Measurements from ENCODE around the gene SMIM29. TPM values are rescaled to one million over a fixed set of nuclear protein-coding genes. Genes with fewer than 3 reads are reported as not detected.
A peak's percentile ranks its signal among the peaks of the same experiment; 100 is the strongest.

Gene SMIM29
- total and polyA plus RNA-seq, 2 donors (not counting 1 experiment from before 2014, with no cell fraction given): 16.7 to 36.3 TPM

DNA sequence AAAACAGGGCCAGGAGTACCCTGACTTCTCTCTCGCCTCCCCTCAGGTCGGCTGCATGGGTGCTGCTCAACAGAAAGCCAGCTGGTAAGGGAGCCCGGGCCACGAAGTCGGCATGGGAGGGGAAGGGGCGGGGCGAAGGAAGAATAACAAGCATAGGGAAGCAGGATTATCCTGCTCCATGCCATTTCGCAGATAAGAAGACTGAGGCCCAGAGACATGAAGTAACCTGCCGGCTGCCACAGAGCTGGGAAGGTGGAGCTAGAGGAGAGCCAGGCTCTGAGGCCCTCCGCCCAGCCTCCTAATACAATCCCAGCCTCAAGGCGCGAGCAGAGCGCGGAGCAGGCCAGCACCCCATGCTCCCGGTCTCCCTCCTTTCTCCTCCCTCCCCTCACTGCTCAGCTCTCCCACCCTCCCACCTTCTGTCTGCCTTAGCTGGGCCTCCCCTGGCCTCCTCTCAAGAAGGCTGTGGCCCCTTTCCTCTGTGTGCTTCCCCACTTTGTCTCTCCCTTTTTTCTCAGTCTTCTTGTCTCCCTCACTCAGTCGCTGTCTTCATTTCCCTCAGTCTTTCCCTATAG, 25.3 kb downstream of the SMIM29 start:
- Histone ChIP-seq H3K79me2 (ENCODE audit: control insufficient read depth, insufficient read depth, low read length) (no peaks in the 10 kb centered on the region), H3K36me3 (ENCODE audit: control insufficient read depth, insufficient read depth, low read length) (no peaks in the 10 kb centered on the region), H4K20me1 (ENCODE audit: control insufficient read depth, extremely low read depth, insufficient read depth, low read length) (no peaks in the 10 kb centered on the region), H3K4me2 (ENCODE audit: extremely low read depth, insufficient read depth, low read length) (peak overlapping the region; percentile 94), H3K27me3 (ENCODE audit: control insufficient read depth, insufficient read depth, low read length) (no peaks in the 10 kb centered on the region), H3K4me3 (replicated peaks in 1 of 4; ENCODE audit: control extremely low read depth in 1 of 4, insufficient read depth in 1 of 4, low read depth in 3 of 4, low read length in 4 of 4) (peak overlapping the region; percentile 17 to 51 (median 30)), H3K4me1 (ENCODE audit: control insufficient read depth, extremely low read depth, insufficient read depth, low read length) (peaks cover 12% of the 10 kb centered on the region), H3K27ac (ENCODE audit: insufficient read depth, low read length) (peak overlapping the region; percentile 77), H2AFZ (ENCODE audit: low read length) (peak overlapping the region; percentile 98), H3K9me3 (ENCODE audit: control insufficient read depth, insufficient read depth, low read depth, low read length) (no peaks in the 10 kb centered on the region), H3K9ac (ENCODE audit: insufficient read depth, low read length) (peak overlapping the region; percentile 50)
- no peak for DNase-seq (ENCODE audit: low read depth in 2 of 2)
- no peak for TF ChIP-seq EZH2 (IDR thresholded peaks at IDR 0.05; ENCODE audit: low read length, missing control alignments)
- TF ChIP-seq, protein P1, sequence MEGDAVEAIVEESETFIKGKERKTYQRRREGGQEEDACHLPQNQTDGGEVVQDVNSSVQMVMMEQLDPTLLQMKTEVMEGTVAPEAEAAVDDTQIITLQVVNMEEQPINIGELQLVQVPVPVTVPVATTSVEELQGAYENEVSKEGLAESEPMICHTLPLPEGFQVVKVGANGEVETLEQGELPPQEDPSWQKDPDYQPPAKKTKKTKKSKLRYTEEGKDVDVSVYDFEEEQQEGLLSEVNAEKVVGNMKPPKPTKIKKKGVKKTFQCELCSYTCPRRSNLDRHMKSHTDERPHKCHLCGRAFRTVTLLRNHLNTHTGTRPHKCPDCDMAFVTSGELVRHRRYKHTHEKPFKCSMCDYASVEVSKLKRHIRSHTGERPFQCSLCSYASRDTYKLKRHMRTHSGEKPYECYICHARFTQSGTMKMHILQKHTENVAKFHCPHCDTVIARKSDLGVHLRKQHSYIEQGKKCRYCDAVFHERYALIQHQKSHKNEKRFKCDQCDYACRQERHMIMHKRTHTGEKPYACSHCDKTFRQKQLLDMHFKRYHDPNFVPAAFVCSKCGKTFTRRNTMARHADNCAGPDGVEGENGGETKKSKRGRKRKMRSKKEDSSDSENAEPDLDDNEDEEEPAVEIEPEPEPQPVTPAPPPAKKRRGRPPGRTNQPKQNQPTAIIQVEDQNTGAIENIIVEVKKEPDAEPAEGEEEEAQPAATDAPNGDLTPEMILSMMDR (conservative IDR thresholded peaks at IDR 0.05 in 1 of 2, IDR thresholded peaks at IDR 0.05 in 1 of 2; ENCODE audit: low read depth in 1 of 2, low read length in 2 of 2): no peak

DNA sequence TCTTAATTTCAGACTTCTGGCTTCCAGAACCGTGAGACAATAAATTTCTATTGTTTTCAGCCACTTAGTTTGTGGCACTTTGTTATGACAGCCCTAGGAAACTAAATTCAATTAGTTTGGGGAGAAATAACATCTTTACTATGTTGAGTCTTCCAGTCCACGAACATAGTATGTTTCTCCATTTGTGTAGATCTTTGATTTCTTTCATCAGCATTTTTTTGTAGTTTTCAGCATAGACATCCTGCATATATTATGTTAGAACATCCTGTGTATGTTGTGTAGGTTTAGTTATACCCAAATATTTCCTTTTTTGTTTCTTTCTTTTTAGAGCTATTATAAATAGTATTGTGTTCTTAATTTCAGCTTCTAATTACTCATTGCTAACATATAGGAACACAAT, 30.1 kb downstream of the SMIM29 start:
- H3K27me3 ChIP-seq (ENCODE audit: control insufficient read depth, insufficient read depth, low read length): no peaks in the 10 kb centered on the region
- peaks cover 7% of the 10 kb centered on the region for H3K4me1 ChIP-seq (ENCODE audit: control insufficient read depth, extremely low read depth, insufficient read depth, low read length)
- H3K9me3 ChIP-seq (ENCODE audit: control insufficient read depth, insufficient read depth, low read depth, low read length): no peaks in the 10 kb centered on the region
- no peaks in the 10 kb centered on the region for H3K79me2 ChIP-seq (ENCODE audit: control insufficient read depth, insufficient read depth, low read length)
- no peak overlapping the region for H3K9ac ChIP-seq (ENCODE audit: insufficient read depth, low read length)
- H3K4me2 ChIP-seq (ENCODE audit: extremely low read depth, insufficient read depth, low read length): no peak overlapping the region
- no peaks in the 10 kb centered on the region for H3K36me3 ChIP-seq (ENCODE audit: control insufficient read depth, insufficient read depth, low read length)
- no peak overlapping the region for H2AFZ ChIP-seq (ENCODE audit: low read length)
- no peak for TF ChIP-seq EZH2 (IDR thresholded peaks at IDR 0.05; ENCODE audit: low read length, missing control alignments)
- H3K4me3 ChIP-seq (replicated peaks in 1 of 4; ENCODE audit: control extremely low read depth in 1 of 4, insufficient read depth in 1 of 4, low read depth in 3 of 4, low read length in 4 of 4): no peak overlapping the region
- DNase-seq (ENCODE audit: low read depth in 2 of 2): no peak
- H4K20me1 ChIP-seq (ENCODE audit: control insufficient read depth, extremely low read depth, insufficient read depth, low read length): no peaks in the 10 kb centered on the region
- H3K27ac ChIP-seq (ENCODE audit: insufficient read depth, low read length): no peak overlapping the region

DNA sequence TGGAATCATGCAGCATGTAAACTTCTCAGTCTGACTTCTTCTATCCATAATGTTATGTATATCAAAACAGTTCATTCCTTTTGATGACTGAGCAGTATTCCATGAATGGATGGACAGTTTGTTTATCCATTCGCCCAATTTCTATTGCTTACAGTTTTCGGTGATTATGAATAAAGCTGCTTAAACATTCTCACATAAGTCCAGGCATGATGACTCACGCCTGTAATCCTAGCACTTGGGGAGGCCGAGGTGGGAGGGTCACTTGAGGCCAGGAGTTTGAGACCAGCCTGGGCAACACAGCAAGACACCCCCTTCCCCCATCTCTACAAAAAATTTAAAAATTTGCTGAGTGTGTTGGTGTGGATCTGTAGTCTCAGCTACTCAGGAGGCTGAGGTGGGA, 35.0 kb downstream of the SMIM29 start:
- Histone ChIP-seq H3K9ac (ENCODE audit: insufficient read depth, low read length) (no peak overlapping the region), H3K4me1 (ENCODE audit: control insufficient read depth, extremely low read depth, insufficient read depth, low read length) (no peaks in the 10 kb centered on the region), H3K9me3 (ENCODE audit: control insufficient read depth, insufficient read depth, low read depth, low read length) (no peaks in the 10 kb centered on the region), H3K79me2 (ENCODE audit: control insufficient read depth, insufficient read depth, low read length) (no peaks in the 10 kb centered on the region), H3K27me3 (ENCODE audit: control insufficient read depth, insufficient read depth, low read length) (no peaks in the 10 kb centered on the region), H3K36me3 (ENCODE audit: control insufficient read depth, insufficient read depth, low read length) (no peaks in the 10 kb centered on the region), H4K20me1 (ENCODE audit: control insufficient read depth, extremely low read depth, insufficient read depth, low read length) (no peaks in the 10 kb centered on the region), H3K4me2 (ENCODE audit: extremely low read depth, insufficient read depth, low read length) (no peak overlapping the region), H2AFZ (ENCODE audit: low read length) (no peak overlapping the region), H3K4me3 (replicated peaks in 1 of 4; ENCODE audit: control extremely low read depth in 1 of 4, insufficient read depth in 1 of 4, low read depth in 3 of 4, low read length in 4 of 4) (no peak overlapping the region), H3K27ac (ENCODE audit: insufficient read depth, low read length) (no peak overlapping the region)
- peak in 1 of 2 donors; percentile 37 for DNase-seq (ENCODE audit: low read depth in 2 of 2)
- no peak for TF ChIP-seq EZH2 (IDR thresholded peaks at IDR 0.05; ENCODE audit: low read length, missing control alignments)
- TF ChIP-seq, protein P1 (conservative IDR thresholded peaks at IDR 0.05 in 1 of 2, IDR thresholded peaks at IDR 0.05 in 1 of 2; ENCODE audit: low read depth in 1 of 2, low read length in 2 of 2): no peak

Data from fibroblast of lung (primary cell).